ENCODE data around the gene SUPT4H1. TPM values are rescaled to one million over a fixed set of nuclear protein-coding genes. Genes with fewer than 3 reads are reported as not detected.

The SUPT4H1 gene
- total RNA-seq, 1 experiment from 2014 or later: 53.8 TPM

GRCh38 chr17:58324409-58325288 is 27.4 kb downstream of the SUPT4H1 start:
- POLR2A ChIA-PET: no interaction called here
- Histone ChIP-seq H3K4me1 (ENCODE audit: control insufficient read depth, insufficient read depth, low read length) (no peaks in the 10 kb centered on the region), H3K9me3 (ENCODE audit: control insufficient read depth, insufficient read depth, low read depth, low read length) (no peaks in the 10 kb centered on the region), H3K36me3 (ENCODE audit: control insufficient read depth, insufficient read depth, low read length) (no peaks in the 10 kb centered on the region), H3K27me3 (ENCODE audit: control insufficient read depth, insufficient read depth, low read length) (no peaks in the 10 kb centered on the region), H3K4me3 (ENCODE audit: low read depth in 2 of 2, low read length in 2 of 2) (peak overlapping the region in 1 of 2 experiments; percentile 4; a peak in 1 of 4 replicates), H3K27ac (ENCODE audit: low read length) (no peak overlapping the region)
- in situ Hi-C loops (cut with HindIII; ENCODE audit: low pct_unique_long_range_greater_than_20kb, low sequenced_read_pairs): no loop called here
- DNase-seq (ENCODE audit: low read depth, low spot score) (no peak), ATAC-seq (no peak)
- TF ChIP-seq REST (IDR thresholded peaks at IDR 0.05; ENCODE audit: insufficient read depth in 1 of 2, low read depth in 2 of 2, low read length in 1 of 2): no peak
- TF ChIP-seq TCF7L2 (IDR thresholded peaks at IDR 0.05; ENCODE audit: low read depth, low read length): no peak
- TF ChIP-seq POLR2AphosphoS5 (IDR thresholded peaks at IDR 0.05; ENCODE audit: low read depth, low read length): no peak
- no peak for TF ChIP-seq CTCF (IDR thresholded peaks at IDR 0.05)
- TF ChIP-seq SIN3A (IDR thresholded peaks at IDR 0.05; ENCODE audit: borderline replicate concordance, insufficient read depth, low read depth, low read length): no peak
- no TSS peak for BruUV-seq (replicated peaks)
- CTCF ChIA-PET: no interaction called here
- intact Hi-C loops (cut with micrococcal nuclease; ENCODE audit: unreplicated experiment): no loop called here

- H3K27me3 ChIP-seq (ENCODE audit: control insufficient read depth, insufficient read depth, low read length): no peaks in the 10 kb centered on the region
- DNase-seq (ENCODE audit: low read depth, low spot score) (no peak), ATAC-seq (no peak)
- in situ Hi-C loops (cut with HindIII; ENCODE audit: low pct_unique_long_range_greater_than_20kb, low sequenced_read_pairs) (no loop called here), intact Hi-C loops (cut with micrococcal nuclease; ENCODE audit: unreplicated experiment) (no loop called here)
- H3K4me3 ChIP-seq (ENCODE audit: low read depth in 2 of 2, low read length in 2 of 2): peak overlapping the region in 1 of 2 experiments; percentile 4; a peak in 1 of 4 replicates
- H3K9me3 ChIP-seq (ENCODE audit: control insufficient read depth, insufficient read depth, low read depth, low read length): no peaks in the 10 kb centered on the region
- H3K4me1 ChIP-seq (ENCODE audit: control insufficient read depth, insufficient read depth, low read length): no peaks in the 10 kb centered on the region
- BruUV-seq (replicated peaks): no TSS peak
- TF ChIP-seq REST (IDR thresholded peaks at IDR 0.05; ENCODE audit: insufficient read depth in 1 of 2, low read depth in 2 of 2, low read length in 1 of 2) (no peak), TCF7L2 (IDR thresholded peaks at IDR 0.05; ENCODE audit: low read depth, low read length) (no peak)
- no peaks in the 10 kb centered on the region for H3K36me3 ChIP-seq (ENCODE audit: control insufficient read depth, insufficient read depth, low read length)
- H3K27ac ChIP-seq (ENCODE audit: low read length): no peak overlapping the region
- CTCF ChIA-PET: no interaction called here
- POLR2A ChIA-PET: no interaction called here
Measured at GRCh38 chr17:58324056-58324408, 28.0 kb downstream of the SUPT4H1 start.

Measured in Panc1 (cell line).